Neural cell (in vitro differentiated cells): ENCODE measurements around the gene DDX5. TPM values are rescaled to one million over a fixed set of nuclear protein-coding genes. Genes with fewer than 3 reads are reported as not detected.

Experiments
- H2AFZ ChIP-seq: fragments of 200-600, 300-800 bp; sonication (generic), shearing (Covaris generic); 2 replicates; pipeline ENCODE4 v1.6.0; 2014; ENCODE audit warnings: low read depth, mild to moderate bottlenecking, antibody characterized with exemption, low read length, moderate library complexity
- H3F3A ChIP-seq: fragments of 200-600 bp; shearing (Covaris generic); 2 replicates; pipeline ENCODE4 v1.6.1; 2016; ENCODE audit warnings: mild to moderate bottlenecking, moderate library complexity, mixed read lengths, antibody characterized with exemption, low read length; ENCODE audit not compliant: insufficient read depth, poor library complexity, severe bottlenecking
- H3K27ac ChIP-seq: fragments of 200-600, 300-800 bp; sonication (generic), shearing (Covaris generic); 2 replicates; pipeline ENCODE4 v1.5.1; 2014; ENCODE audit warnings: mild to moderate bottlenecking, low read length, moderate library complexity
- H3K27me3 ChIP-seq: fragments of 300-800, 200-600 bp; sonication (generic), shearing (Covaris generic); 2 replicates; pipeline ENCODE4 v1.6.0; 2014; ENCODE audit warnings: mild to moderate bottlenecking, low read depth, low read length, moderate library complexity; ENCODE audit not compliant: insufficient read depth
- H3K36me3 ChIP-seq: fragments of 300-800, 200-600 bp; sonication (generic), shearing (Covaris generic); 2 replicates; pipeline ENCODE4 v1.5.1; 2014; ENCODE audit warnings: mild to moderate bottlenecking, antibody characterized with exemption, low read length, moderate library complexity; ENCODE audit not compliant: insufficient read depth
- H3K4me2 ChIP-seq: fragments of 300-800, 200-600 bp; sonication (generic), shearing (Covaris generic); 2 replicates; pipeline ENCODE4 v1.6.0; 2014; ENCODE audit warnings: mild to moderate bottlenecking, low read length
- H3K4me3 ChIP-seq: fragments of 300-800, 200-600 bp; sonication (generic), shearing (Covaris generic); 2 replicates; pipeline ENCODE4 v1.5.1; 2014; ENCODE audit warnings: mild to moderate bottlenecking, low read length, moderate library complexity
- H3K79me2 ChIP-seq: fragments of 200-600 bp; shearing (Covaris generic); replicated peaks from 2 replicates; pipeline ENCODE4 v1.6.0; 2014; ENCODE audit warnings: mild to moderate bottlenecking, low read length, moderate library complexity; ENCODE audit not compliant: insufficient read depth
- H3K9ac ChIP-seq: fragments of 300-800, 200-600 bp; sonication (generic), shearing (Covaris generic); 2 replicates; pipeline ENCODE4 v1.6.1; 2016; ENCODE audit warnings: mild to moderate bottlenecking, low read length, mixed read lengths
- H3K9me2 ChIP-seq: fragments of 200-600 bp; shearing (Covaris generic); 2 replicates; pipeline ENCODE4 v1.6.1; 2016; ENCODE audit warnings: mild to moderate bottlenecking, low read length, mixed read lengths; ENCODE audit not compliant: insufficient read depth
- H3K9me3 ChIP-seq: fragments of 200-600, 300-800 bp; sonication (generic), shearing (Covaris generic); 2 replicates; pipeline ENCODE4 v1.6.1; 2016; ENCODE audit warnings: mild to moderate bottlenecking, mixed run types, low read length, moderate library complexity, mixed read lengths
- H4K20me1 ChIP-seq: fragments of 200-600 bp; shearing (Covaris generic); 2 replicates; pipeline ENCODE4 v1.6.1; 2016; ENCODE audit warnings: mild to moderate bottlenecking, mixed run types; ENCODE audit not compliant: insufficient read depth
- EP300 ChIP-seq: fragments of 450-650 bp; conservative IDR thresholded peaks from 2 replicates; pipeline ENCODE4 v1.6.1; 2014; ENCODE audit warnings: antibody characterized with exemption, mild to moderate bottlenecking, moderate library complexity; ENCODE audit not compliant: poor library complexity, severe bottlenecking
- EZH2 ChIP-seq: fragments of 200-600, 300-800 bp; shearing (Covaris generic), sonication (generic); IDR thresholded peaks from 2 replicates; pipeline ENCODE4 v1.6.1; 2014; ENCODE audit warnings: antibody characterized with exemption, low read length, borderline replicate concordance, mild to moderate bottlenecking; ENCODE audit not compliant: insufficient read depth, poor library complexity, severe bottlenecking
- MXI1 ChIP-seq: fragments of 450-650 bp; conservative IDR thresholded peaks from 2 replicates; pipeline ENCODE4 v1.6.1; 2014; ENCODE audit warnings: antibody characterized with exemption, mild to moderate bottlenecking; ENCODE audit not compliant: poor library complexity, severe bottlenecking
- POLR2AphosphoS5 ChIP-seq: IDR thresholded peaks from 2 replicates; pipeline ENCODE4 v1.6.1; 2012
- RAD21 ChIP-seq: fragments of 450-650 bp; conservative IDR thresholded peaks from 2 replicates; pipeline ENCODE4 v1.6.1; 2014; ENCODE audit warnings: antibody characterized with exemption, mild to moderate bottlenecking, moderate library complexity
- SMC3 ChIP-seq: fragments of 450-650 bp; conservative IDR thresholded peaks from 2 replicates; pipeline ENCODE4 v1.6.1; 2014; ENCODE audit warnings: antibody characterized with exemption, mild to moderate bottlenecking, moderate library complexity; ENCODE audit not compliant: poor library complexity
- TAF1 ChIP-seq: IDR thresholded peaks from 2 replicates; pipeline ENCODE4 v1.6.1; 2012; ENCODE audit warnings: low read depth
- polyA plus RNA-seq: library from polyadenylated mRNA; depleted of rRNA; stranded (reverse); fragments of >200 nt; gene quantifications from 2 replicates; pipeline ENCODE4 v1.2.3, GENCODE V29; 2014
- TF ChIP-seq, protein P1 (sequence below): IDR thresholded peaks from 2 replicates; pipeline ENCODE4 v1.6.1; 2012; ENCODE audit warnings: borderline replicate concordance
- TF ChIP-seq, protein P2 (sequence below): fragments of 450-650 bp; IDR thresholded peaks from 2 replicates; pipeline ENCODE4 v1.5.1; 2014; ENCODE audit warnings: antibody characterized with exemption, mild to moderate bottlenecking, moderate library complexity; ENCODE audit not compliant: poor library complexity, severe bottlenecking

Gene DDX5
- polyA plus RNA-seq, 1 donor from 2014 or later: 2,358 TPM

DNA sequence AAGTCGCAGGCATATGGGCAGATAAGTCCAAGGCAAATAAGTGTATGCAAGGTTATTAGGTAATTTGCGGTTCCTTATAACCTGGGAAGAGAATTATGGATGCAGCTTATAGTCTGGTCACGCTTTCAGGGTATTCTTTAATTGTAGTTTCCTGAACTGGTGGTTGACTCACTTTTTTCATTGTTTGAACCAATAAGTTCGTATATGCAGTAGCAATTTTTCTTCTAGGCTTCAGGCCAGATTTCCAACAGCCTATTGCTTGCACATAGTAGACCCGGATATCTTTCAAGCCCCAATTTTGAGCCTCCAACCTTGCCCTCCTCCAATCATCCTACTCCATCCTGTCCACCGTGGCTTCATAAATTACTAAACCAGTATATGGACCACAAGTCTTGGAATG is 13.5 kb upstream of the DDX5 start:
- Histone ChIP-seq H3K9me3 (no peaks in the 10 kb centered on the region), H2AFZ (no peak overlapping the region), H3K79me2 (peaks cover 9% of the 10 kb centered on the region), H3K9me2 (no peaks in the 10 kb centered on the region), H4K20me1 (peaks cover 4% of the 10 kb centered on the region), H3K9ac (no peak overlapping the region), H3F3A (no peaks in the 10 kb centered on the region), H3K36me3 (peaks cover 14% of the 10 kb centered on the region), H3K27me3 (no peaks in the 10 kb centered on the region), H3K4me3 (no peak overlapping the region), H3K4me2 (no peak overlapping the region), H3K27ac (no peak overlapping the region)
- no peak for TF ChIP-seq POLR2AphosphoS5
- no peak for TF ChIP-seq RAD21
- no peak for TF ChIP-seq EP300
- TF ChIP-seq, protein P1, sequence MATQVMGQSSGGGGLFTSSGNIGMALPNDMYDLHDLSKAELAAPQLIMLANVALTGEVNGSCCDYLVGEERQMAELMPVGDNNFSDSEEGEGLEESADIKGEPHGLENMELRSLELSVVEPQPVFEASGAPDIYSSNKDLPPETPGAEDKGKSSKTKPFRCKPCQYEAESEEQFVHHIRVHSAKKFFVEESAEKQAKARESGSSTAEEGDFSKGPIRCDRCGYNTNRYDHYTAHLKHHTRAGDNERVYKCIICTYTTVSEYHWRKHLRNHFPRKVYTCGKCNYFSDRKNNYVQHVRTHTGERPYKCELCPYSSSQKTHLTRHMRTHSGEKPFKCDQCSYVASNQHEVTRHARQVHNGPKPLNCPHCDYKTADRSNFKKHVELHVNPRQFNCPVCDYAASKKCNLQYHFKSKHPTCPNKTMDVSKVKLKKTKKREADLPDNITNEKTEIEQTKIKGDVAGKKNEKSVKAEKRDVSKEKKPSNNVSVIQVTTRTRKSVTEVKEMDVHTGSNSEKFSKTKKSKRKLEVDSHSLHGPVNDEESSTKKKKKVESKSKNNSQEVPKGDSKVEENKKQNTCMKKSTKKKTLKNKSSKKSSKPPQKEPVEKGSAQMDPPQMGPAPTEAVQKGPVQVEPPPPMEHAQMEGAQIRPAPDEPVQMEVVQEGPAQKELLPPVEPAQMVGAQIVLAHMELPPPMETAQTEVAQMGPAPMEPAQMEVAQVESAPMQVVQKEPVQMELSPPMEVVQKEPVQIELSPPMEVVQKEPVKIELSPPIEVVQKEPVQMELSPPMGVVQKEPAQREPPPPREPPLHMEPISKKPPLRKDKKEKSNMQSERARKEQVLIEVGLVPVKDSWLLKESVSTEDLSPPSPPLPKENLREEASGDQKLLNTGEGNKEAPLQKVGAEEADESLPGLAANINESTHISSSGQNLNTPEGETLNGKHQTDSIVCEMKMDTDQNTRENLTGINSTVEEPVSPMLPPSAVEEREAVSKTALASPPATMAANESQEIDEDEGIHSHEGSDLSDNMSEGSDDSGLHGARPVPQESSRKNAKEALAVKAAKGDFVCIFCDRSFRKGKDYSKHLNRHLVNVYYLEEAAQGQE: no peak
- TF ChIP-seq EZH2: no peak
- TF ChIP-seq SMC3: no peak
- no peak for TF ChIP-seq MXI1
- no peak for TF ChIP-seq TAF1
- TF ChIP-seq, protein P2, sequence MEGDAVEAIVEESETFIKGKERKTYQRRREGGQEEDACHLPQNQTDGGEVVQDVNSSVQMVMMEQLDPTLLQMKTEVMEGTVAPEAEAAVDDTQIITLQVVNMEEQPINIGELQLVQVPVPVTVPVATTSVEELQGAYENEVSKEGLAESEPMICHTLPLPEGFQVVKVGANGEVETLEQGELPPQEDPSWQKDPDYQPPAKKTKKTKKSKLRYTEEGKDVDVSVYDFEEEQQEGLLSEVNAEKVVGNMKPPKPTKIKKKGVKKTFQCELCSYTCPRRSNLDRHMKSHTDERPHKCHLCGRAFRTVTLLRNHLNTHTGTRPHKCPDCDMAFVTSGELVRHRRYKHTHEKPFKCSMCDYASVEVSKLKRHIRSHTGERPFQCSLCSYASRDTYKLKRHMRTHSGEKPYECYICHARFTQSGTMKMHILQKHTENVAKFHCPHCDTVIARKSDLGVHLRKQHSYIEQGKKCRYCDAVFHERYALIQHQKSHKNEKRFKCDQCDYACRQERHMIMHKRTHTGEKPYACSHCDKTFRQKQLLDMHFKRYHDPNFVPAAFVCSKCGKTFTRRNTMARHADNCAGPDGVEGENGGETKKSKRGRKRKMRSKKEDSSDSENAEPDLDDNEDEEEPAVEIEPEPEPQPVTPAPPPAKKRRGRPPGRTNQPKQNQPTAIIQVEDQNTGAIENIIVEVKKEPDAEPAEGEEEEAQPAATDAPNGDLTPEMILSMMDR: no peak

DNA sequence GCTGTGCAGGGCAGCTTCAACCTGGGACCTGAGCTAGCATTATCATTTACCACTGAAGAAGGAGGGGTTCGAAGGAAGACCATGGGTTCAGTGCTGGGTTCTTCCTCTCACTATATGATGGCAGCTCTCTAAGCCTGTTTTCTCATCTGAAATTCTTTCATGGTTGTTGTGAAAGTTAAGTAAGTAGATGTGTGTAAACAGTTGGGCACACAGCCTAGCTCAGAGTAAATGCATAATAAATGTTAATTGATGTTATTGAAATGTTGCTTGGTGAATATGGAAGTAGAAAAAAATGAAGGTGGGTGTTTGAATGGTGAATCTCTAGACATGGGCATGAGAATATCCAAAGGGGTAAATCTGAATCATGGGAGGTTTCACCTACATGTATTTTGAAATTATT is 9.7 kb upstream of the DDX5 start:
- Histone ChIP-seq H3K27ac (no peak overlapping the region), H3K9ac (no peak overlapping the region), H3F3A (no peaks in the 10 kb centered on the region), H3K27me3 (no peaks in the 10 kb centered on the region), H3K79me2 (peaks cover 18% of the 10 kb centered on the region), H3K4me2 (no peak overlapping the region), H3K4me3 (no peak overlapping the region), H3K36me3 (peaks cover 11% of the 10 kb centered on the region), H3K9me2 (no peaks in the 10 kb centered on the region), H3K9me3 (no peaks in the 10 kb centered on the region), H2AFZ (no peak overlapping the region), H4K20me1 (peaks cover 13% of the 10 kb centered on the region)
- no peak for TF ChIP-seq EP300
- no peak for TF ChIP-seq POLR2AphosphoS5
- TF ChIP-seq RAD21: no peak

DNA sequence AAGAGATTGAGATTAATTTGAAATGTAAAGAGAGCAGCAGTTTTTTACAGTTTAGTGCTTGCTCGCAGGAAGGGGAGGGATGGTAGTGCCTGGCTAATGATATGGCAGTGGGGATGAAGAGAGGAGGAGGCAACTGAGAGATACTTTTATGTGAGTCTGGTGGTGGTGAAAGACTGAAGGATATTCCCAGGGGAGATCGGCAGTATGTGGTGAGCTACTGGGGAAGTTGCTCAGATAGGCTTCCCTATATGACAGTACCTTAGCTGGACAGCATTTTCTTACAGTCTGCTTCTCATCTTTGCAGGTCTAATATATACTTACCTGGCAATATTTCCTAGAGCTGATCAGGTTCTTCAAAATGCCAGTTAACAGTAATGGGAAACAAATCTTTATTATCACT is 9.3 kb upstream of the DDX5 start:
- Histone ChIP-seq H3K79me2 (peaks cover 22% of the 10 kb centered on the region), H3K4me3 (no peak overlapping the region), H3K27me3 (no peaks in the 10 kb centered on the region), H3F3A (no peaks in the 10 kb centered on the region), H3K4me2 (no peak overlapping the region), H2AFZ (no peak overlapping the region), H4K20me1 (peaks cover 13% of the 10 kb centered on the region), H3K9me3 (no peaks in the 10 kb centered on the region), H3K9ac (no peak overlapping the region), H3K9me2 (no peaks in the 10 kb centered on the region), H3K27ac (no peak overlapping the region), H3K36me3 (peaks cover 7% of the 10 kb centered on the region)
- TF ChIP-seq TAF1: no peak
- no peak for TF ChIP-seq SMC3
